NCI-H2171 (cell line): ENCODE measurements around the gene DNAJB9.
A peak's percentile ranks its signal among the peaks of the same experiment; 100 is the strongest.

Source experiments
- DNase-seq: peaks from one replicate; lab custom pipeline; 2025; lab: John Stamatoyannopoulos, UW

DNAJB9 gene

GRCh38 chr7:108605559-108606201 is 36.0 kb downstream of the DNAJB9 start:
- DNase-seq: no peak

- DNase-seq: no peak
Measured at GRCh38 chr7:108609643-108610042, 40.0 kb downstream of the DNAJB9 start.

- no peak for DNase-seq
Measured at GRCh38 chr7:108611268-108611667, 41.6 kb downstream of the DNAJB9 start.

- DNase-seq: peak; percentile 14
Measured at GRCh38 chr7:108613147-108613948, 43.7 kb downstream of the DNAJB9 start.

GRCh38 chr7:108613949-108614381 is 44.3 kb downstream of the DNAJB9 start:
- no peak for DNase-seq

- DNase-seq: no peak
Measured at GRCh38 chr7:108614896-108615295, 45.2 kb downstream of the DNAJB9 start.

GRCh38 chr7:108618056-108618455 is 48.4 kb downstream of the DNAJB9 start:
- no peak for DNase-seq

GRCh38 chr7:108623220-108623619 is 53.5 kb downstream of the DNAJB9 start:
- no peak for DNase-seq
